ENCODE data around the gene HGS. TPM values are rescaled to one million over a fixed set of nuclear protein-coding genes. Genes with fewer than 3 reads are reported as not detected.

The HGS gene
- polyA plus RNA-seq, 3 donors, result 19.3 to 200 (median 28.0) TPM

- peak within 1 kb of the TSS in 1 of 2 donors; percentile 55 for H3K4me3 Mint-ChIP-seq
- peak within 1 kb of the TSS; percentile 30 for H2AFZ ChIP-seq (ENCODE audit: insufficient read depth, low read depth, low read length, poor library complexity, severe bottlenecking)
- WGBS (ENCODE audit: insufficient coverage), result 89% methylated on average over 15 of the region's 15 CpGs
These were observed 27.6 kb upstream of the HGS start, which contains the start of gene PDE6G for GRCh38 chr17:81656118-81656743. Gene PDE6G (minus strand): TSS chr17:81656542. CDS start chr17:81653305, 3,237 bp downstream.

GRCh38 chr17:81656835-81657234, 27.0 kb upstream of the HGS start:
- DNase-seq, result no peak
- Mint-ChIP-seq H3K27ac (peak overlapping the region in 3 of 7 donors; percentile 2 to 37 (median 20)), H3K9me3 (peaks cover 0 to 1% (median 0%) of the 10 kb centered on the region in 7 donors), H3K36me3 (no peaks in the 10 kb centered on the region), H3K27me3 (ENCODE audit: low read depth in 3 of 3) (peaks cover 6 to 15% (median 12%) of the 10 kb centered on the region in 3 donors), H3K4me3 (peak overlapping the region in 1 of 2 donors; percentile 55), H3K4me1 (peaks cover 21% of the 10 kb centered on the region)
- no peaks in the 10 kb centered on the region for H3K36me3 ChIP-seq (replicated peaks in 1 of 2; ENCODE audit: control insufficient read depth in 1 of 2, insufficient read depth in 2 of 2, low read length in 2 of 2)
- H3K9me3 ChIP-seq (replicated peaks in 1 of 2; ENCODE audit: control insufficient read depth in 1 of 2, insufficient read depth in 1 of 2, low read length in 2 of 2), result no peaks in the 10 kb centered on the region
- 19% methylated on average over 3 of the region's 4 CpGs for WGBS (ENCODE audit: insufficient coverage)
- H3K27me3 ChIP-seq (ENCODE audit: control insufficient read depth in 2 of 2, insufficient read depth in 2 of 2, low read length in 2 of 2), result no peaks in the 10 kb centered on the region
- H3K27ac ChIP-seq (ENCODE audit: low read depth in 1 of 2, low read length in 2 of 2), result no peak overlapping the region
- no peaks in the 10 kb centered on the region for H4K20me1 ChIP-seq (ENCODE audit: insufficient read depth, low read length)
- intact Hi-C loops (cut with micrococcal nuclease), result no loop called here
- H3K4me1 ChIP-seq (ENCODE audit: control insufficient read depth in 1 of 2, insufficient read depth in 2 of 2, low read length in 2 of 2), result peaks cover 19 to 26% of the 10 kb centered on the region in 2 donors
- H2AFZ ChIP-seq (ENCODE audit: insufficient read depth, low read depth, low read length, poor library complexity, severe bottlenecking), result peak overlapping the region; percentile 30
- peak overlapping the region; percentile 8 for H3K9ac ChIP-seq (ENCODE audit: insufficient read depth, low read length, poor library complexity, severe bottlenecking)
- no peak for TF ChIP-seq CTCF (IDR thresholded peaks at IDR 0.05)
- no peak overlapping the region for H3K4me3 ChIP-seq (replicated peaks in 1 of 3; ENCODE audit: low read depth in 2 of 3, low read length in 3 of 3)
- no peaks in the 10 kb centered on the region for H3K79me2 ChIP-seq (ENCODE audit: insufficient read depth, low read length)
- H3K4me2 ChIP-seq (replicated peaks; ENCODE audit: extremely low read depth, low read length, poor library complexity, severe bottlenecking), result peak overlapping the region; percentile 16

More at GRCh38 chr17:81656118-81656743, 27.6 kb upstream of the HGS start, which contains the start of gene PDE6G:
- H3K27ac ChIP-seq (ENCODE audit: low read depth in 1 of 2, low read length in 2 of 2), result no peak within 1 kb of the TSS
- no peak for DNase-seq
- H3K4me3 ChIP-seq (replicated peaks in 1 of 3; ENCODE audit: low read depth in 2 of 3, low read length in 3 of 3), result no peak within 1 kb of the TSS
- H3K27me3 Mint-ChIP-seq (ENCODE audit: low read depth in 3 of 3), result peaks cover 6 to 15% (median 12%) of the 10 kb centered on the region in 3 donors
- H3K9ac ChIP-seq (ENCODE audit: insufficient read depth, low read length, poor library complexity, severe bottlenecking), result peak within 1 kb of the TSS; percentile 8
- peaks cover 0 to 1% (median 0%) of the 10 kb centered on the region in 7 donors for H3K9me3 Mint-ChIP-seq
- intact Hi-C loops (cut with micrococcal nuclease), result no loop called here
- H3K36me3 ChIP-seq (replicated peaks in 1 of 2; ENCODE audit: control insufficient read depth in 1 of 2, insufficient read depth in 2 of 2, low read length in 2 of 2), result no peaks in the 10 kb centered on the region
- peak within 1 kb of the TSS in 3 of 7 donors; percentile 20 to 37 (median 30) for H3K27ac Mint-ChIP-seq
- peaks cover 21% of the 10 kb centered on the region for H3K4me1 Mint-ChIP-seq
- H3K9me3 ChIP-seq (replicated peaks in 1 of 2; ENCODE audit: control insufficient read depth in 1 of 2, insufficient read depth in 1 of 2, low read length in 2 of 2), result no peaks in the 10 kb centered on the region
- H3K4me2 ChIP-seq (replicated peaks; ENCODE audit: extremely low read depth, low read length, poor library complexity, severe bottlenecking), result peak within 1 kb of the TSS; percentile 16
- no peaks in the 10 kb centered on the region for H3K79me2 ChIP-seq (ENCODE audit: insufficient read depth, low read length)
- no peaks in the 10 kb centered on the region for H3K36me3 Mint-ChIP-seq
- no peaks in the 10 kb centered on the region for H3K27me3 ChIP-seq (ENCODE audit: control insufficient read depth in 2 of 2, insufficient read depth in 2 of 2, low read length in 2 of 2)
- no peaks in the 10 kb centered on the region for H4K20me1 ChIP-seq (ENCODE audit: insufficient read depth, low read length)
- TF ChIP-seq CTCF (IDR thresholded peaks at IDR 0.05), result no peak
- peaks cover 19 to 26% of the 10 kb centered on the region in 2 donors for H3K4me1 ChIP-seq (ENCODE audit: control insufficient read depth in 1 of 2, insufficient read depth in 2 of 2, low read length in 2 of 2)
